GM21390 (cell line): ENCODE data around the gene BRF1.
"Not testable (repeated sequence)": the region's sequence is repeated elsewhere in the genome, so short reads cannot be mapped to it uniquely, and the experiment has no call there.

Source experiments
- ATAC-seq: cut with Tn5 transposase; IDR thresholded peaks from one replicate; pipeline ENCODE4 v1.9.1; 2021; ENCODE audit not compliant: unreplicated experiment

The BRF1 gene

GRCh38 chr14:105297311-105297710, 3.5 kb downstream of the BRF1 start:
- ATAC-seq, result not testable (repeated sequence)

GRCh38 chr14:105294142-105294597, 6.6 kb downstream of the BRF1 start:
- ATAC-seq, result peak; percentile 55

- ATAC-seq, result no peak
Measured at GRCh38 chr14:105292826-105293711, 7.7 kb downstream of the BRF1 start.

GRCh38 chr14:105290621-105291346, 10.0 kb downstream of the BRF1 start:
- ATAC-seq, result no peak

GRCh38 chr14:105288936-105289335, 11.9 kb downstream of the BRF1 start:
- ATAC-seq, result not testable (repeated sequence)

GRCh38 chr14:105287249-105288102, 13.3 kb downstream of the BRF1 start:
- ATAC-seq, result no peak

- ATAC-seq, result no peak
Measured at GRCh38 chr14:105286759-105287144, 14.0 kb downstream of the BRF1 start.

GRCh38 chr14:105285174-105285573, 15.6 kb downstream of the BRF1 start:
- ATAC-seq, result no peak

GRCh38 chr14:105283899-105284298, 16.9 kb downstream of the BRF1 start:
- no peak for ATAC-seq

GRCh38 chr14:105283028-105283427, 17.8 kb downstream of the BRF1 start:
- no peak for ATAC-seq

GRCh38 chr14:105282098-105282725, 18.6 kb downstream of the BRF1 start:
- no peak for ATAC-seq

- no peak for ATAC-seq
Measured at GRCh38 chr14:105281371-105282097, 19.3 kb downstream of the BRF1 start.

GRCh38 chr14:105280525-105280924, 20.3 kb downstream of the BRF1 start:
- ATAC-seq, result no peak

GRCh38 chr14:105279642-105280361, 21.0 kb downstream of the BRF1 start:
- ATAC-seq, result no peak

- not testable (repeated sequence) for ATAC-seq
Measured at GRCh38 chr14:105277448-105277847, 23.4 kb downstream of the BRF1 start.

GRCh38 chr14:105275267-105275946, 25.4 kb downstream of the BRF1 start:
- ATAC-seq, result no peak

- no peak for ATAC-seq
Measured at GRCh38 chr14:105274637-105275036, 26.2 kb downstream of the BRF1 start.

- no peak for ATAC-seq
Measured at GRCh38 chr14:105273062-105273461, 27.7 kb downstream of the BRF1 start.

GRCh38 chr14:105272623-105273022, 28.2 kb downstream of the BRF1 start:
- ATAC-seq, result no peak
